Hepatocyte (in vitro differentiated cells): ENCODE data around the gene MAGI2.
A peak's percentile ranks its signal among the peaks of the same experiment; 100 is the strongest.

Experiments used
- CTCF ChIP-seq: fragments of 200-600 bp; sonication (generic); IDR thresholded peaks from 2 replicates; pipeline ENCODE4 v1.5.1; 2016; ENCODE audit warnings: antibody characterized with exemption, mild to moderate bottlenecking; ENCODE audit not compliant: poor library complexity
- EZH2phosphoT487 ChIP-seq: fragments of 200-600 bp; sonication (generic); IDR thresholded peaks from one replicate; pipeline ENCODE4 v1.6.1; 2018; ENCODE audit warnings: antibody characterized with exemption, mild to moderate bottlenecking, low read depth, moderate library complexity; ENCODE audit not compliant: unreplicated experiment, severe bottlenecking

- TF ChIP-seq CTCF (no peak), EZH2phosphoT487 (peak; percentile 91)
Measured at GRCh38 chr7:78316110-78316509, 1137.4 kb downstream of the MAGI2 start.
